B cell (primary cell): ENCODE measurements around the gene SLC2A4RG.

Source experiments
- CTCF ChIP-seq: fragments of 200-600 bp; IDR thresholded peaks from one replicate; pipeline ENCODE4 v1.8.0; 2022; ENCODE audit warnings: antibody characterized with exemption, mild to moderate bottlenecking
- EZH2 ChIP-seq: IDR thresholded peaks from 2 replicates; pipeline ENCODE4 v1.6.1; 2012; ENCODE audit warnings: borderline replicate concordance, low read depth, mild to moderate bottlenecking, moderate library complexity, low read length; ENCODE audit not compliant: insufficient read depth, poor library complexity, severe bottlenecking

GRCh38 chr20:63704749-63705117 is 34.8 kb upstream of the SLC2A4RG start:
- TF ChIP-seq CTCF (no peak), EZH2 (no peak)
